Heart left ventricle (tissue), 13 donors: ENCODE results near the gene KIF5B.

ENCODE experiments used
- CTCF ChIP-seq, 12 donors: fragments of 200-600 bp; sonication (generic) in 4 of 12; IDR thresholded peaks; one replicate each; pipeline versions ENCODE4 v1.5.0 to v1.8.0; 2018 to 2022; ENCODE audit warnings: antibody characterized with exemption in 12 of 12, mild to moderate bottlenecking in 5 of 12
- POLR2A ChIP-seq, 2 donors: fragments of 450-650 bp; IDR thresholded peaks; one replicate each; pipeline ENCODE4 v1.6.1; 2017; ENCODE audit warnings: antibody characterized with exemption in 2 of 2, mild to moderate bottlenecking in 2 of 2, moderate library complexity in 2 of 2
- donor health status: ischemic (EF 13 %, LVEDD 7.1; RV severe dilation, severe dysfunction).
- donor health status: DM: no; HTN: yes; CAD: no.
- donor health status: DM: no; HTN: no; CAD: no.
- donor health status: ischemic (EF 25% LVEDD 6.9; RV normal size, moderate dysfunction).
- donor health status: ischemic (EF 25% LVEDD 5.7; RV mildly dilated, moderate dysfunction).
- donor health status: ischemic (EF 35%, LVEDD 5.7; RV mildly dilated, moderate dysfunction).
- donor health status: nonischemic (EF 11% LVEDD 7.7; RV severe dilation, severe dysfunction).
- donor health status: DM: yes; HTN: yes; CAD: no.
- donor health status: PGD.
- donor health status: ischemic (EF 29% LVEDD 5.4; RV normal size, mild dysfunction).
- donor health status: nonischemic (EF 23%, LVEDD 6.1; RV moderate dilation, normal function).

- TF ChIP-seq CTCF (IDR thresholded peaks at IDR 0.05) (no peak), POLR2A (IDR thresholded peaks at IDR 0.05) (no peak)
These were observed 24.8 kb downstream of the KIF5B start for GRCh38 chr10:32031424-32031823.
